ENCODE measurements around the gene PCDH15.

DNA sequence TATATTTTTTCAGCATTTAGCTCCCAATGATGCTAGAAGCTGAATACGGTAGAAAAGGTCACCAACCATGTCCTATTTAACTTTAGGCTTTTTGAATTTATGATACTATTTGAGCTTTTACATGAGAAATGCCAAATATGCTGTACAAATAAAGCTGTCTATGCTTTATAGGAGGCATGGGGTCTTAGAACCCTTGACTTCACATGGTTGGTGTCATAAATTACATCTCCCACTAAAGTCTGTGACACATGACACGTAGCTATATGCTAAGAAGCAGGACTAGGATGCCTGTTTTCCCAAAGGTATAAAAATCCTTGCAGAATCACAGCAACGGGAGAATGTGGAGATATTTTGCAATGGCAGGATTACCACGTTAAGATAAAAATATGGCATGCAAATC, 960.4 kb downstream of the PCDH15 start:
- TF ChIP-seq ARNT (IDR thresholded peaks at IDR 0.05) (no peak), JUN (CRISPR knock-in tag; IDR thresholded peaks at IDR 0.05) (no peak), BHLHE40 (IDR thresholded peaks at IDR 0.05; ENCODE audit: low read length) (no peak), POLR2A (IDR thresholded peaks at IDR 0.05; ENCODE audit: insufficient read depth in 1 of 2, low read depth in 2 of 2, low read length in 2 of 2) (no peak), USF2 (IDR thresholded peaks at IDR 0.05; ENCODE audit: low read depth, low read length) (no peak), USF2 (CRISPR knock-in tag; IDR thresholded peaks at IDR 0.05; ENCODE audit: borderline replicate concordance) (no peak), SMARCC2 (IDR thresholded peaks at IDR 0.05) (no peak), CHD2 (IDR thresholded peaks at IDR 0.05; ENCODE audit: low read depth, low read length) (no peak), YY1 (IDR thresholded peaks at IDR 0.05; ENCODE audit: insufficient read depth, insufficient replicate concordance, low read depth, low read length) (no peak), ZNF567 (CRISPR knock-in tag; IDR thresholded peaks at IDR 0.05; ENCODE audit: borderline replicate concordance) (no peak)
- TF ChIP-seq, protein P1, sequence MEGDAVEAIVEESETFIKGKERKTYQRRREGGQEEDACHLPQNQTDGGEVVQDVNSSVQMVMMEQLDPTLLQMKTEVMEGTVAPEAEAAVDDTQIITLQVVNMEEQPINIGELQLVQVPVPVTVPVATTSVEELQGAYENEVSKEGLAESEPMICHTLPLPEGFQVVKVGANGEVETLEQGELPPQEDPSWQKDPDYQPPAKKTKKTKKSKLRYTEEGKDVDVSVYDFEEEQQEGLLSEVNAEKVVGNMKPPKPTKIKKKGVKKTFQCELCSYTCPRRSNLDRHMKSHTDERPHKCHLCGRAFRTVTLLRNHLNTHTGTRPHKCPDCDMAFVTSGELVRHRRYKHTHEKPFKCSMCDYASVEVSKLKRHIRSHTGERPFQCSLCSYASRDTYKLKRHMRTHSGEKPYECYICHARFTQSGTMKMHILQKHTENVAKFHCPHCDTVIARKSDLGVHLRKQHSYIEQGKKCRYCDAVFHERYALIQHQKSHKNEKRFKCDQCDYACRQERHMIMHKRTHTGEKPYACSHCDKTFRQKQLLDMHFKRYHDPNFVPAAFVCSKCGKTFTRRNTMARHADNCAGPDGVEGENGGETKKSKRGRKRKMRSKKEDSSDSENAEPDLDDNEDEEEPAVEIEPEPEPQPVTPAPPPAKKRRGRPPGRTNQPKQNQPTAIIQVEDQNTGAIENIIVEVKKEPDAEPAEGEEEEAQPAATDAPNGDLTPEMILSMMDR (CRISPR knock-in tag; IDR thresholded peaks at IDR 0.05), result no peak

Data from HepG2 (cell line).